Gastrocnemius medialis (tissue), 4 donors: ENCODE data around the gene MAG.

ENCODE experiments used
- CTCF ChIP-seq, 5 experiments: fragments of 450-650 bp in 3 of 5; fragments of 200-600 bp in 2 of 5; sonication (generic) in 2 of 5; IDR thresholded peaks in 4 of 5; conservative IDR thresholded peaks in 1 of 5; 1 replicate in 4 of 5; 2 replicates in 1 of 5; pipeline ENCODE4 v1.5.1; 2016 to 2019; ENCODE audit warnings: antibody characterized with exemption in 5 of 5, mild to moderate bottlenecking in 3 of 5, moderate library complexity in 3 of 5
- POLR2A ChIP-seq, 2 donors: fragments of 450-650 bp; IDR thresholded peaks; one replicate each; pipeline ENCODE4 v1.6.1; 2017; ENCODE audit warnings: antibody characterized with exemption in 2 of 2, mild to moderate bottlenecking in 2 of 2, moderate library complexity in 2 of 2

- TF ChIP-seq POLR2A (IDR thresholded peaks at IDR 0.05) (no peak), CTCF (IDR thresholded peaks at IDR 0.05 in 4 of 5, conservative IDR thresholded peaks at IDR 0.05 in 1 of 5) (no peak)
Observed at GRCh38 chr19:35308910-35309309, 16.9 kb downstream of the MAG start.
